Prostate gland (tissue), 2 donors: ENCODE results near the gene PTPRM.

ENCODE experiments used
- CTCF ChIP-seq, 4 experiments: fragments of 200-600 bp in 2 of 4; fragments of 450-650 bp in 2 of 4; sonication (generic) in 2 of 4; IDR thresholded peaks; 1 replicate in 3 of 4; 2 replicates in 1 of 4; pipeline ENCODE4 v1.5.1; 2016 to 2019; ENCODE audit warnings: antibody characterized with exemption in 4 of 4, mild to moderate bottlenecking in 2 of 4, moderate library complexity in 2 of 4
- POLR2A ChIP-seq: fragments of 450-650 bp; IDR thresholded peaks from one replicate; pipeline ENCODE4 v1.6.1; 2016; ENCODE audit warnings: antibody characterized with exemption, mild to moderate bottlenecking
- POLR2AphosphoS5 ChIP-seq: sonication (generic); formaldehyde crosslinking; IDR thresholded peaks from one replicate; pipeline ENCODE4 v1.6.1; 2017; ENCODE audit warnings: antibody characterized with exemption

- TF ChIP-seq CTCF (IDR thresholded peaks at IDR 0.05): no peak
- TF ChIP-seq POLR2A: no peak
- no peak for TF ChIP-seq POLR2AphosphoS5
Measured at GRCh38 chr18:8427339-8427738, 860.2 kb downstream of the PTPRM start.
